SU-DHL-6 (cell line): ENCODE measurements around the gene TNNI2.

Experiments used
- EZH2phosphoT487 ChIP-seq: fragments of 200-600 bp; sonication (generic), shearing (Covaris generic); conservative IDR thresholded peaks from 2 replicates; pipeline ENCODE4 v1.6.1; 2018; ENCODE audit warnings: mild to moderate bottlenecking, antibody characterized with exemption, low read length, moderate library complexity, mixed read lengths
- TF ChIP-seq, protein P1 (sequence below): fragments of 200-600 bp; sonication (generic); IDR thresholded peaks from one replicate; pipeline ENCODE4 v1.5.1; 2017; ENCODE audit warnings: antibody characterized with exemption, mild to moderate bottlenecking, low read length, moderate library complexity; ENCODE audit not compliant: insufficient read depth, poor library complexity, severe bottlenecking

DNA sequence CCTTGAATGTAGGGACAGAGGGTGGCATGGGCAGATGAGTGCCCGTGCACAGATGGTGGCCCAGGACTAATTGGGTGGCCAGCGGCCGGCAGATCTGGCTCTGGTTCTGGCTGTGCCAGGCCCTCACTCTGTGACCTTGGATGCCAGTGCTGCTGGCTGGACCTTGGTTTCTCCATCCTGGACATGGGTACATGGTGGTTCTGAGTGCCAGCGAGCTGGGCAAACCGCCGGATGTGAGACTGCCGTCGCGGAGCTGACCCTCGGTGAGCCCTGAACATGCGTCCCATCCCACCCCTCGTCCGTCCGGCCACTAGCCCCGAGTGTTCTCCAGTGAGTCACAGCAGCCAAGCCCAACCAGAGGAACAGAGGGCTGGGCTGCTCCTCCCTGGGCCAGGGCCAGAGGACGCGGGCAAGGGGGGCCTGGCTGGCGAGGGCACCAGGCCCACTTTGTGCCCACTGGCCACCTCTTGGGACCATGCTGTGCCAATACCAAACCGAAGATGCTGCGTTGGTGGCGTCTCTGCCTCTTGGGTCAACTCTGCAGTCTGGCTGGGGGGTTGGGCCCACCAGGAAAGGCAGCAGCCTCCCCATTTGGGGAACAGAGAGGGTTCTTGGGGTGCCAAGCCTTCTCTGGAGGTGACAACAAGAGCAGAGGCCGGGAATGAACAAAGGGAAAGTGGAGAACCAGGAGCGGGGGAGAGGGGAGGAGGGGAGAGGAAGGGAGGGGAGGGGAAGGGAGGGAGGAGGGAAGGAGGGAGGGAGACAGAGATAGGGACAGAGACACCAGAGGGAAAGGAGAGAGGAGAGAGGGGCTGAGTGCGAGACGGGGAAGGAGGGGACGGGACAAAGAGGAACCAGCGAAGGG lies 24.8 kb downstream of the TNNI2 start:
- TF ChIP-seq, protein P1, sequence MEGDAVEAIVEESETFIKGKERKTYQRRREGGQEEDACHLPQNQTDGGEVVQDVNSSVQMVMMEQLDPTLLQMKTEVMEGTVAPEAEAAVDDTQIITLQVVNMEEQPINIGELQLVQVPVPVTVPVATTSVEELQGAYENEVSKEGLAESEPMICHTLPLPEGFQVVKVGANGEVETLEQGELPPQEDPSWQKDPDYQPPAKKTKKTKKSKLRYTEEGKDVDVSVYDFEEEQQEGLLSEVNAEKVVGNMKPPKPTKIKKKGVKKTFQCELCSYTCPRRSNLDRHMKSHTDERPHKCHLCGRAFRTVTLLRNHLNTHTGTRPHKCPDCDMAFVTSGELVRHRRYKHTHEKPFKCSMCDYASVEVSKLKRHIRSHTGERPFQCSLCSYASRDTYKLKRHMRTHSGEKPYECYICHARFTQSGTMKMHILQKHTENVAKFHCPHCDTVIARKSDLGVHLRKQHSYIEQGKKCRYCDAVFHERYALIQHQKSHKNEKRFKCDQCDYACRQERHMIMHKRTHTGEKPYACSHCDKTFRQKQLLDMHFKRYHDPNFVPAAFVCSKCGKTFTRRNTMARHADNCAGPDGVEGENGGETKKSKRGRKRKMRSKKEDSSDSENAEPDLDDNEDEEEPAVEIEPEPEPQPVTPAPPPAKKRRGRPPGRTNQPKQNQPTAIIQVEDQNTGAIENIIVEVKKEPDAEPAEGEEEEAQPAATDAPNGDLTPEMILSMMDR, result no peak
- TF ChIP-seq EZH2phosphoT487, result no peak
